RWPE2 (cell line): ENCODE measurements around the gene TOMM20L.
"Not testable (repeated sequence)": the region's sequence is repeated elsewhere in the genome, so short reads cannot be mapped to it uniquely, and the experiment has no call there.

ENCODE experiments used
- ATAC-seq: fragments of 200-7000 bp; cut with Tn5 transposase; 3 replicates; pipeline ENCODE4 v1.9.1; 2021; ENCODE audit warnings: low read depth
- DNase-seq: peaks from one replicate; pipeline ENCODE4 v3.0.0-alpha.2; 2020; ENCODE audit warnings: low spot score
- H3K27ac ChIP-seq: fragments of 450-650 bp; 2 replicates; pipeline ENCODE4 v1.5.1; 2017; ENCODE audit warnings: mild to moderate bottlenecking; ENCODE audit not compliant: poor library complexity, severe bottlenecking
- H3K27me3 ChIP-seq: fragments of 250-450 bp; sonication (Bioruptor Pico); 2 replicates; pipeline ENCODE4 v1.5.1; 2021; ENCODE audit warnings: mild to moderate bottlenecking, moderate library complexity; ENCODE audit not compliant: insufficient read depth, poor library complexity, severe bottlenecking
- H3K36me3 ChIP-seq: fragments of 250-450 bp; sonication (Bioruptor Pico); 2 replicates; pipeline ENCODE4 v1.5.1; 2020; ENCODE audit warnings: low read depth, mild to moderate bottlenecking, moderate library complexity
- H3K4me1 ChIP-seq: fragments of 250-450 bp; sonication (Bioruptor Pico); 2 replicates; pipeline ENCODE4 v1.5.1; 2021; ENCODE audit warnings: mild to moderate bottlenecking, moderate library complexity; ENCODE audit not compliant: insufficient read depth, poor library complexity, severe bottlenecking
- H3K4me3 ChIP-seq: fragments of 250-450 bp; sonication (Bioruptor Pico); 2 replicates; pipeline ENCODE4 v1.5.1; 2021; ENCODE audit warnings: mild to moderate bottlenecking, moderate library complexity; ENCODE audit not compliant: severe bottlenecking
- H3K9me3 ChIP-seq: fragments of 250-450 bp; sonication (Bioruptor Pico); 2 replicates; pipeline ENCODE4 v1.5.1; 2021; ENCODE audit warnings: mild to moderate bottlenecking, moderate library complexity; ENCODE audit not compliant: severe bottlenecking
- TF ChIP-seq, protein P1 (sequence below): fragments of 450-650 bp; IDR thresholded peaks from one replicate; pipeline ENCODE4 v1.5.1; 2017; ENCODE audit warnings: mild to moderate bottlenecking, moderate library complexity; ENCODE audit not compliant: poor library complexity, severe bottlenecking

Gene TOMM20L

DNA sequence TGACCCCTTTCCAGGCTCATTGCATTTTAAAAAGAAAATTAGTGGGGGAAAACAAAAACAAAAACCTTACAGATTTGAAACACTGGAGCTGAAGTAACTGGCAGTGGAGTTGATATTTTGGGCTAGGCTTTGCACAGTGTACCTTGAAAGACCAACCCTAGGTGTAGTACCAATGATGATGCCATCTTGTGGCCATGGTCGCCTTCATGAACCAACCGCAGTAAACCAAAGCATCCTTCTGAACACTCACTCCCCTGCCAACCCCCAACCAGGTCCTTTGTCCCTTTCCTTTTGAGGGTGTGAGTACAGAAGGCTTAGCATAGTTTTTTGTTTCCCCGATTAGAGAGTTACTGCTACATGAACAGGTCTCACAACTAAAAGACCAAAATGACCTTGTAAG is 5.9 kb downstream of the TOMM20L start:
- DNase-seq (no peak), ATAC-seq (peak; percentile 60)
- TF ChIP-seq, protein P1, sequence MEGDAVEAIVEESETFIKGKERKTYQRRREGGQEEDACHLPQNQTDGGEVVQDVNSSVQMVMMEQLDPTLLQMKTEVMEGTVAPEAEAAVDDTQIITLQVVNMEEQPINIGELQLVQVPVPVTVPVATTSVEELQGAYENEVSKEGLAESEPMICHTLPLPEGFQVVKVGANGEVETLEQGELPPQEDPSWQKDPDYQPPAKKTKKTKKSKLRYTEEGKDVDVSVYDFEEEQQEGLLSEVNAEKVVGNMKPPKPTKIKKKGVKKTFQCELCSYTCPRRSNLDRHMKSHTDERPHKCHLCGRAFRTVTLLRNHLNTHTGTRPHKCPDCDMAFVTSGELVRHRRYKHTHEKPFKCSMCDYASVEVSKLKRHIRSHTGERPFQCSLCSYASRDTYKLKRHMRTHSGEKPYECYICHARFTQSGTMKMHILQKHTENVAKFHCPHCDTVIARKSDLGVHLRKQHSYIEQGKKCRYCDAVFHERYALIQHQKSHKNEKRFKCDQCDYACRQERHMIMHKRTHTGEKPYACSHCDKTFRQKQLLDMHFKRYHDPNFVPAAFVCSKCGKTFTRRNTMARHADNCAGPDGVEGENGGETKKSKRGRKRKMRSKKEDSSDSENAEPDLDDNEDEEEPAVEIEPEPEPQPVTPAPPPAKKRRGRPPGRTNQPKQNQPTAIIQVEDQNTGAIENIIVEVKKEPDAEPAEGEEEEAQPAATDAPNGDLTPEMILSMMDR = peak; percentile 28
- Histone ChIP-seq H3K4me1 (no peaks in the 10 kb centered on the region), H3K27ac (no peak overlapping the region), H3K36me3 (peaks cover 21% of the 10 kb centered on the region), H3K4me3 (no peak overlapping the region), H3K27me3 (no peaks in the 10 kb centered on the region), H3K9me3 (peaks cover 3% of the 10 kb centered on the region)

DNA sequence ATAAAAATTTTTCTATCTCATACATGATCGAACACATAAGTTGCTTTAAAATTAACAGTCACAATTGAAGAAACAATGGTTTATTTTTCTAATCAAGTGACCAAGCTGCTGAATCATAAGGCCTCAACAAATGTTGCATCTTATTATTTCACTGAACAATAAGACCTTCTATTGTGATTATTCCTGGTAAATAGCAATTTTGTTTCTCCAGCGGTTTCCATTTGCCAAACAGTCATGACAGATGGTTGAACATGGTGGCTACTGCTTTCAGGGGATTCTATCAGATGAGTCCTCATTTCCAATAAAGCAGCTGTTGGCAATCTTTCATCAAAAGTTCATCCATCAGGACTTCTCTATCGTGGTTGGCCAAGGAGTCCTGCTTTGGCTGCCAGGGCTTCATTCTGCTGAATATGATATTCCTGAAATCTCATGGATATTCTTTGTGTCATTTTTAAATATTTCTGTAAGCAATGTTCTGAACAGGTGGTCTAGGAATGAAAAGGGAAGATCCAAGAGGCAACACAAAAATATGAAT is 13.0 kb downstream of the TOMM20L start:
- Histone ChIP-seq H3K4me3 (no peak overlapping the region), H3K36me3 (peaks cover 76% of the 10 kb centered on the region), H3K9me3 (peaks cover 3% of the 10 kb centered on the region), H3K27me3 (no peaks in the 10 kb centered on the region), H3K4me1 (no peaks in the 10 kb centered on the region), H3K27ac (no peak overlapping the region)
- ATAC-seq (no peak), DNase-seq (no peak)
- TF ChIP-seq, protein P1 = no peak

DNA sequence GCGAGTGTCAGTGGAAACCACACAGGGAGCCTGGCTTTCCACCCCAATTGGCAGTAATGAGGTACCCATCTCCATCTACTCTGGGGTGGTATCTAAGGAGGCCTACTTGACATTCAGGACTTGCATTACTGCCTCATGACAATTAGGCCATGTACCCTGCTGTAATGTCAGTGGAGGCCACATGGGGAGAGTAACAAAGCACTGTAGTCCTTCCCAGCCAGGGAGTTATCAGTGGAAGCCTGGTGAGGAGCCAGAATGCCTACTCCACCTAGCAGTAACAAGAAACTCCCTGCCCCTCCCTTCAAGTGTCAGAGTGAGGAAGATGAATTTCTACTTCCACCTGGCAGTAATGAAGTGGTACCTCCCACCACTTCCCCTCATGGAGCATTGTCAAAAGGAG is 19.1 kb downstream of the TOMM20L start:
- DNase-seq (no peak), ATAC-seq (peak; percentile 10; the same call in 1 of the 3 replicates)
- TF ChIP-seq, protein P1 = no peak
- Histone ChIP-seq H3K4me3 (no peak overlapping the region), H3K27me3 (no peaks in the 10 kb centered on the region), H3K27ac (no peak overlapping the region), H3K9me3 (no peaks in the 10 kb centered on the region), H3K36me3 (peaks cover 90% of the 10 kb centered on the region), H3K4me1 (no peaks in the 10 kb centered on the region)

DNA sequence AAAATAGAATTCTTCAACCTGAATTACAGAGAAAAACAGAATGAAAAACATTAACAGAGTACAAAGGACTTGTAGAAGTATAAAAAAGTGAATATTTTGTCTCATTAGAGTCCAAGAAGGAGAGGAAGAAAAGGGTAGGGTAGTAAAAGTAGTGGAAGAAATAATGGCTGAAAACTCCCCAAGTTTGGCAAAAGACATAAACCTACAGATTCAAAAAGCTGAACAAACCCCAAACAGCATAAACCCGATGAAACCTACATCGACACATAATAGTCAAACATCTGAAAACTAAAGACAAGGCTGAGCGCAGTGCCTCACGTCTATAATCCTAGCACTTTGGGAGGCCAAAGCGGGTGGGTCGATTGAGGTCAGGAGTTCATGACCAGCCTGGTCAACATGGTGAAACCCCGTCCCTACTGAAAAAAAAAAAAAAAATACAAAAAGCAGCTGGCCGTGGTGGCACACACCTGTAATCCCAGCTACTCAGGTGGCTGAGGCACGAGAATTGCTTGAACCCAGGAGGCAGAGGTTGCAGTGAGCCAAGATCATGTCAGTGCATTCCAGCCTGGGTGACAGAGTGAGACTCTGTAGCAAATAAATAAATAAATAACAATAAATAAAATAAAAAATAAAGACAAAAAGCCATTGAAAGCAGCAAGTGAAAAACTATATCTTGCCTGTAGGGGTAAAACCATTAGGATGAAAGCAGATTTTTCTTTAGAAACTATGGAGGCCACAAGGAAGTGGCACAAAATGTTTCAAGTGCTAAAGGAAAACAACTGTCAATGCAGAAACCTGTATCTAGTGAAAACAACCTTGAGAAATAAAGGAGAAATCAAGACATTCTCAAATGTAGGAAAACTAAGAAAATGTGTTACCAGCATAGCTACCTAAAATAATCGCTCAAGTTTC is 20.2 kb downstream of the TOMM20L start:
- peaks cover 89% of the 10 kb centered on the region for H3K36me3 ChIP-seq
- H3K9me3 ChIP-seq = no peaks in the 10 kb centered on the region
- no peaks in the 10 kb centered on the region for H3K4me1 ChIP-seq
- ATAC-seq (no peak), DNase-seq (no peak)
- TF ChIP-seq, protein P1 = no peak
- H3K27ac ChIP-seq = no peak overlapping the region
- no peaks in the 10 kb centered on the region for H3K27me3 ChIP-seq
- no peak overlapping the region for H3K4me3 ChIP-seq

DNA sequence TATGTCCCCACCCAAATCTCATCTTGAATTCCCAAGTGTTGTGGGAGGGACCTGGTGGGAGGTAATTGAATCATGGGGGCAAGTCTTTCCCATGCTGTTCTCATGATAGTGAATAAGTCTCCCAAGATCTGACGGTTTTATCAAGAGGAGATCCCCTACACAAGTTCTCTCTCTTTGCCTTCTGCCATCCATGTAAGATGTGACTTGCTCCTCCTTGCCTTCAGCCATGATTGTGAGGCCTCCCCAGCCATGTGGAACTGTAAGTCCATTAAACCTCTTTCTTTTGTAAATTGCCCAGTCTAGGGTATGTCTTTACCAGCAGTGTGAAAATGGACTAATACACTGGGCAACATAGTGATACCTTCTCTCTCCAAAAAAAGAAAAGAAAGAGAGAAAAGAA is 21.2 kb downstream of the TOMM20L start:
- not testable (repeated sequence) for H3K4me1 ChIP-seq, H3K27me3 ChIP-seq, H3K9me3 ChIP-seq, DNase-seq, ATAC-seq, H3K27ac ChIP-seq, H3K4me3 ChIP-seq
- peaks cover 90% of the 10 kb centered on the region for H3K36me3 ChIP-seq
